A549 (cell line): ENCODE data around the gene ZNF341. TPM values are rescaled to one million over a fixed set of nuclear protein-coding genes. Genes with fewer than 3 reads are reported as not detected.

ENCODE experiments used
- ATAC-seq, 2 experiments: fragments of 200-7000 bp in 1 of 2; fragments of >200 bp in 1 of 2; cut with Nextera tagmentation in 1 of 2; cut with Tn5 transposase in 1 of 2; 3 replicates each; pipeline versions ENCODE4 v1.8.0 to v1.9.1; 2018 to 2020; ENCODE audit warnings: mild to moderate bottlenecking in 1 of 2, moderate library complexity in 1 of 2
- CTCF ChIA-PET: fragments of 300-600 bp; sonication (Branson Sonifier 250); formaldehyde crosslinking; extraction: SDS; loops from one replicate; lab custom pipeline; 2021; ENCODE audit warnings: antibody characterized with exemption, inconsistent platforms; lab: Yijun Ruan, JAX
- POLR2A ChIA-PET: fragments of 350-600 bp; formaldehyde crosslinking; extraction: SDS; loops from one replicate; lab custom pipeline; 2021; ENCODE audit warnings: antibody characterized with exemption, inconsistent platforms; lab: Yijun Ruan, JAX
- DNase-seq, 2 experiments: peaks; one replicate each; pipeline versions ENCODE4 v3.0.0 to v3.0.0-alpha.2; 2011 to 2016; ENCODE audit warnings: low read depth in 1 of 2, low spot score in 1 of 2
- FAIRE-seq: peaks from 2 replicates; lab custom pipeline; 2011; peaks lifted over from hg19 to GRCh38; lab: Jason Lieb, UNC
- H3K27ac ChIP-seq, 2 experiments: fragments of >200 bp; sonication (Bioruptor Twin); formaldehyde crosslinking; 3 replicates each; pipeline ENCODE4 v1.5.1; 2016 to 2017
- H3K4me1 ChIP-seq: fragments of >200 bp; sonication (Bioruptor Twin); formaldehyde crosslinking; 3 replicates; pipeline ENCODE4 v1.6.1; 2016
- H3K4me2 ChIP-seq: fragments of >200 bp; sonication (Bioruptor Twin); formaldehyde crosslinking; 3 replicates; pipeline ENCODE4 v1.6.1; 2016
- H3K4me3 ChIP-seq: fragments of >200 bp; sonication (Bioruptor Twin); formaldehyde crosslinking; 3 replicates; pipeline ENCODE4 v1.5.1; 2016
- H3K9me3 ChIP-seq: fragments of >200 bp; sonication (Bioruptor Twin); formaldehyde crosslinking; 3 replicates; pipeline ENCODE4 v1.6.1; 2016
- BHLHE40 ChIP-seq: IDR thresholded peaks from 2 replicates; pipeline ENCODE4 v1.6.1; 2012; ENCODE audit warnings: low read depth, low read length, inconsistent platforms
- EHMT2 ChIP-seq: fragments of 200-600 bp; sonication (generic); IDR thresholded peaks from 2 replicates; pipeline ENCODE4 v1.6.1; 2016; ENCODE audit warnings: antibody characterized with exemption, low read depth, mild to moderate bottlenecking, moderate library complexity
- EP300 ChIP-seq, 2 experiments: fragments of >200 bp; sonication (Bioruptor Twin); formaldehyde crosslinking; IDR thresholded peaks; 2 replicates in 1 of 2; 3 replicates in 1 of 2; pipeline ENCODE4 v1.6.1; 2016 to 2017
- ESRRA ChIP-seq: fragments of 150-350 bp; IDR thresholded peaks from 2 replicates; pipeline ENCODE4 v1.6.1; 2014; ENCODE audit warnings: mild to moderate bottlenecking, low read length, borderline replicate concordance
- FOSB ChIP-seq: fragments of 250-450 bp; sonication (Bioruptor Pico); IDR thresholded peaks from 2 replicates; pipeline ENCODE4 v1.5.0; 2020; ENCODE audit warnings: mild to moderate bottlenecking, moderate library complexity
- GATA3 ChIP-seq: IDR thresholded peaks from 2 replicates; pipeline ENCODE4 v1.6.1; 2012; ENCODE audit warnings: borderline replicate concordance
- HOXA7 ChIP-seq: fragments of 250-450 bp; sonication (Bioruptor Pico); IDR thresholded peaks from 2 replicates; pipeline ENCODE4 v1.5.0; 2020; ENCODE audit warnings: mild to moderate bottlenecking, moderate library complexity
- HOXB13 ChIP-seq: fragments of 250-450 bp; sonication (Bioruptor Pico); IDR thresholded peaks from 2 replicates; pipeline ENCODE4 v1.5.0; 2020; ENCODE audit warnings: low read depth, mild to moderate bottlenecking, moderate library complexity
- HOXB5 ChIP-seq: fragments of 250-450 bp; sonication (Bioruptor Pico); IDR thresholded peaks from 2 replicates; pipeline ENCODE4 v1.5.0; 2020; ENCODE audit warnings: mild to moderate bottlenecking, moderate library complexity
- MAFK ChIP-seq: fragments of 450-650 bp; IDR thresholded peaks from 2 replicates; pipeline ENCODE4 v1.6.1; 2014; ENCODE audit not compliant: partially characterized antibody
- MYC ChIP-seq: IDR thresholded peaks from 2 replicates; pipeline ENCODE4 v1.6.1; 2012; ENCODE audit warnings: mild to moderate bottlenecking, inconsistent platforms, low read length, improper control_type of control experiment, borderline replicate concordance
- NFE2L2 ChIP-seq: fragments of 150-350 bp; conservative IDR thresholded peaks from 2 replicates; pipeline ENCODE4 v1.6.1; 2014; ENCODE audit warnings: low read length
- POLR2A ChIP-seq: IDR thresholded peaks from 2 replicates; pipeline ENCODE4 v1.6.1; 2012; ENCODE audit warnings: mild to moderate bottlenecking, low read length
- RAD21 ChIP-seq, 2 experiments: fragments of >200 bp in 1 of 2; sonication (Bioruptor Twin) in 1 of 2; formaldehyde crosslinking in 1 of 2; IDR thresholded peaks in 1 of 2; conservative IDR thresholded peaks in 1 of 2; 2 replicates in 1 of 2; 3 replicates in 1 of 2; pipeline ENCODE4 v1.6.1; 2012 to 2018; ENCODE audit warnings: inconsistent platforms in 1 of 2
- RARB ChIP-seq: fragments of 250-450 bp; sonication (Bioruptor Pico); IDR thresholded peaks from 2 replicates; pipeline ENCODE4 v1.8.0; 2021; ENCODE audit warnings: mild to moderate bottlenecking, moderate library complexity
- RNF2 ChIP-seq: fragments of 200-600 bp; sonication (generic); IDR thresholded peaks from 2 replicates; pipeline ENCODE4 v1.6.1; 2016; ENCODE audit warnings: low read depth, mild to moderate bottlenecking, antibody characterized with exemption, moderate library complexity, borderline replicate concordance
- TFCP2L1 ChIP-seq: fragments of 250-450 bp; sonication (Bioruptor Pico); IDR thresholded peaks from 2 replicates; pipeline ENCODE4 v1.5.0; 2021; ENCODE audit warnings: mild to moderate bottlenecking
- ZC3H11A ChIP-seq: fragments of 450-650 bp; IDR thresholded peaks from 2 replicates; pipeline ENCODE4 v1.6.1; 2014; ENCODE audit warnings: antibody characterized with exemption, mild to moderate bottlenecking
- ZFP36 ChIP-seq: fragments of 450-650 bp; IDR thresholded peaks from 2 replicates; pipeline ENCODE4 v1.6.1; 2014; ENCODE audit warnings: borderline replicate concordance; ENCODE audit not compliant: partially characterized antibody
- WGBS: methylation state at CpG from one replicate; pipeline ENCODE4 v1.1.6; 2017; ENCODE audit errors: missing lambda C conversion rate; 5-methylcytosine and 5-hydroxymethylcytosine counted together
- polyA plus RNA-seq, 4 experiments: library from polyadenylated mRNA; depleted of rRNA in 3 of 4; stranded (reverse); fragments of >200 nt; fragmentation: RNase III in 1 of 4; extraction: RNeasy Plus Mini Kit Qiagen cat#74134 plus additional on column Dnase treatment in 1 of 4; gene quantifications; 2 replicates in 3 of 4; 3 replicates in 1 of 4; pipeline ENCODE4 v1.2.3, GENCODE V29; 2011 to 2017
- TF ChIP-seq, protein P1 (sequence below): fragments of >200 bp; sonication (Bioruptor Twin); formaldehyde crosslinking; IDR thresholded peaks from 2 replicates; pipeline ENCODE4 v1.6.1; 2016
- TF ChIP-seq, protein P2 (sequence below): IDR thresholded peaks from 2 replicates; pipeline ENCODE4 v1.6.1; 2012
- TF ChIP-seq, protein P3 (sequence below): fragments of 150-350 bp; IDR thresholded peaks from 2 replicates; pipeline ENCODE4 v1.6.1; 2014; ENCODE audit warnings: low read depth, mild to moderate bottlenecking, low read length

ZNF341 gene
- polyA plus RNA-seq, 2 of the 4 experiments (the other 2 are of a cell fraction), result 2.1 to 4.1 TPM

DNA sequence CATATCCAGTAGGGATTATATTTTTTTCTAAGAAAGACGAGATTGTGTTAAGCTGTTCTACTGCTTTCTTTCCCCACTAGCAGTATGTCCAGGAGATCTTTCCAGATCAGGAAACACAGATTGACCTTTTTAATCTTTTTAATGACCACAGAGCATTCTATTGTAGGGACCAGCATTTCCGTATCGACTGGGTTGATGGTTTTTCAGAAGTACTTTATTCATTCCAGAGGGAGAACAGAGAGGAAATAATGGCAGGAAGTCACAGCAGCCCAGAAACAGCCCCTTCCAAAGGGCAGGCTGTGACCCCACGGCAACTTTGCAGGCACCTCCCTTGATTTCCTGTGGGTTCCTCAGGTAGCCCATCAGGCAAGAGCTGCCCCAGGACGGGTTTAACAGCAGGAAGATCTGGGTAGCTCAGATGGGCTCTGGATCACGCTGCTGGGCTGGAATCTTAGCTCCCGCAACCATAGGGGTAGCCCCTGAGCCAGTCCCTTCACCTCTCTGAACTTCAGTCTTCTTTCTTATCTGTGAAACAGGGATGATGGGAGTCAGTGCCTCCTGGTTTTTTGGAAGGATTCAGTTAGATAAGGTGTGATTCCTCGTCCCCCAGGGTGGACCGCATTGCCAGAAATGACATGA, 55.6 kb downstream of the ZNF341 start:
- no peak overlapping the region for H3K4me2 ChIP-seq
- DNase-seq, result no peak

DNA sequence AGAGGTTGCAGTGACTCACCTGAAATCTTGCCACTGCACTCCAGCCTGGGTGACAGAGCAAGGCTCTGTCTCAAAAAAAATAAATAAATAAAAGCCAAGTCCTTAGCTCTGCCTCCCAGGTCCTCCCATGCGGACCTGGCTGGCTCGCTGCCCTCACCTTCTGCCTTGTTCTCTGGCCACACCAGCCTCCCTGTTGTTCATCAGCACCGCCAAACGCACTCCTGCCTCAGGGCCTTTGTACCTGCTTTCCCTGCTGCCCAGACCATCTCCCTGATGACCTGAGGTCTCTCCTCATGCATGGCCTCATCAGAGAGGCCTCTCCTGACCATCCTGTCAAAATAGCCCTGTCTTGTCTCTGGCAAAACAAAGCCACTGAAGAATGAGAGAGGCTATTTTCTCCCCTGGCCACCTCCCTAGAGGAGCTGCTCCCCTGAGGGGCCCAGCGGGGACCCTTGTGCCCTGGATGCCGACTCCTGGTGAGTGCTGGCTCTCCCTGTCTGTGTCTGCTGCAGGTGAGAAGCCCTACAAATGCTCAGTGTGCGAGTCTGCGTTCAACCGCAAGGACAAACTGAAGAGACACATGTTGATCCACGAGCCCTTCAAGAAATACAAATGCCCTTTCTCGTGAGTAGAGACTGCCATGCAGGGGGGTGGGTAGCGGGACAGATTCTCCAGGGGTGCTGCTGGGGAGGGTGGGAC, 56.7 kb downstream of the ZNF341 start:
- ChIA-PET CTCF (interaction anchor here (1.1 to 1.2 kb wide), 2 partner anchors 280 to 281 kb away, joined by 3 to 8 read pairs; no protein-coding TSS in a partner anchor), POLR2A (no interaction called here)
- 89% methylated on average over 12 of the region's 12 CpGs for WGBS
- DNase-seq (no peak), ATAC-seq (no peak), FAIRE-seq (no peak)
- H3K4me3 ChIP-seq, result no peak overlapping the region
- TF ChIP-seq GATA3 (no peak), BHLHE40 (no peak)
- TF ChIP-seq, protein P1, sequence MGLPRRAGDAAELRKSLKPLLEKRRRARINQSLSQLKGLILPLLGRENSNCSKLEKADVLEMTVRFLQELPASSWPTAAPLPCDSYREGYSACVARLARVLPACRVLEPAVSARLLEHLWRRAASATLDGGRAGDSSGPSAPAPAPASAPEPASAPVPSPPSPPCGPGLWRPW, result no peak
- H3K4me2 ChIP-seq, result peak overlapping the region; percentile 62
- peaks cover 27% of the 10 kb centered on the region for H3K4me1 ChIP-seq
- H3K9me3 ChIP-seq, result no peaks in the 10 kb centered on the region
- peak overlapping the region; percentile 64 to 84; a peak in 4 of 6 replicates for H3K27ac ChIP-seq

More for the DNA sequence above, 55.6 kb downstream of the ZNF341 start:
- WGBS, result 86% methylated on average over 9 of the region's 9 CpGs
- no peak for FAIRE-seq
- peaks cover 27% of the 10 kb centered on the region for H3K4me1 ChIP-seq
- H3K27ac ChIP-seq, result no peak overlapping the region
- ATAC-seq, result no peak
- no peak for TF ChIP-seq EP300 (IDR thresholded peaks at IDR 0.05)
- no peak for TF ChIP-seq TFCP2L1
- TF ChIP-seq POLR2A, result no peak
- TF ChIP-seq MAFK, result no peak
- no peak for TF ChIP-seq HOXB5
- TF ChIP-seq RNF2, result no peak
- TF ChIP-seq HOXA7, result no peak
- TF ChIP-seq MYC, result no peak
- TF ChIP-seq, protein P2, sequence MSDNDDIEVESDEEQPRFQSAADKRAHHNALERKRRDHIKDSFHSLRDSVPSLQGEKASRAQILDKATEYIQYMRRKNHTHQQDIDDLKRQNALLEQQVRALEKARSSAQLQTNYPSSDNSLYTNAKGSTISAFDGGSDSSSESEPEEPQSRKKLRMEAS, result no peak
- TF ChIP-seq FOSB (CRISPR knock-in tag), result no peak
- TF ChIP-seq EHMT2, result no peak
- TF ChIP-seq HOXB13 (CRISPR knock-in tag), result no peak
- no peak for TF ChIP-seq NFE2L2
- no peak for TF ChIP-seq BHLHE40
- TF ChIP-seq RAD21 (conservative IDR thresholded peaks at IDR 0.05 in 1 of 2, IDR thresholded peaks at IDR 0.05 in 1 of 2), result no peak
- TF ChIP-seq ESRRA, result no peak
- TF ChIP-seq RARB (CRISPR knock-in tag), result no peak
- TF ChIP-seq ZFP36, result no peak
- TF ChIP-seq, protein P3, sequence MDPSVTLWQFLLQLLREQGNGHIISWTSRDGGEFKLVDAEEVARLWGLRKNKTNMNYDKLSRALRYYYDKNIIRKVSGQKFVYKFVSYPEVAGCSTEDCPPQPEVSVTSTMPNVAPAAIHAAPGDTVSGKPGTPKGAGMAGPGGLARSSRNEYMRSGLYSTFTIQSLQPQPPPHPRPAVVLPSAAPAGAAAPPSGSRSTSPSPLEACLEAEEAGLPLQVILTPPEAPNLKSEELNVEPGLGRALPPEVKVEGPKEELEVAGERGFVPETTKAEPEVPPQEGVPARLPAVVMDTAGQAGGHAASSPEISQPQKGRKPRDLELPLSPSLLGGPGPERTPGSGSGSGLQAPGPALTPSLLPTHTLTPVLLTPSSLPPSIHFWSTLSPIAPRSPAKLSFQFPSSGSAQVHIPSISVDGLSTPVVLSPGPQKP, result no peak
- no peak for TF ChIP-seq ZC3H11A
- H3K4me3 ChIP-seq, result no peak overlapping the region
- no peaks in the 10 kb centered on the region for H3K9me3 ChIP-seq
- POLR2A ChIA-PET, result no interaction called here
- CTCF ChIA-PET, result interaction anchor here (1.2 kb wide), 1 partner anchor 281 kb away, joined by 3 read pairs; no protein-coding TSS in a partner anchor
